H9 (cell line): ENCODE measurements around the gene TANGO6. TPM values are rescaled to one million over a fixed set of nuclear protein-coding genes. Genes with fewer than 3 reads are reported as not detected.

Experiments used
- DNase-seq: peaks from one replicate; pipeline ENCODE4 v3.0.0-alpha.2; 2017
- H2AFZ ChIP-seq: one replicate; pipeline ENCODE4 v1.6.1; 2013; ENCODE audit warnings: mild to moderate bottlenecking, low read length, control low read depth, moderate library complexity
- H2AK5ac ChIP-seq: 2 replicates; pipeline ENCODE4 v1.6.1; 2013; ENCODE audit warnings: low read length, control low read depth, mixed read lengths; ENCODE audit not compliant: insufficient read length
- H2BK120ac ChIP-seq: one replicate; pipeline ENCODE4 v1.6.1; 2013; ENCODE audit warnings: low read depth, mild to moderate bottlenecking, low read length, control low read depth, inconsistent platforms; ENCODE audit not compliant: poor library complexity, severe bottlenecking
- H2BK12ac ChIP-seq: 2 replicates; pipeline ENCODE4 v1.6.1; 2013; ENCODE audit warnings: low read length, control low read depth, mixed read lengths, low read depth; ENCODE audit not compliant: insufficient read length
- H2BK15ac ChIP-seq: 2 replicates; pipeline ENCODE4 v1.6.1; 2013; ENCODE audit warnings: low read depth, low read length, control low read depth
- H2BK20ac ChIP-seq: one replicate; pipeline ENCODE4 v1.6.1; 2013; ENCODE audit warnings: low read depth, mild to moderate bottlenecking, low read length, control low read depth, inconsistent platforms; ENCODE audit not compliant: poor library complexity, severe bottlenecking
- H2BK5ac ChIP-seq: 2 replicates; pipeline ENCODE4 v1.6.1; 2013; ENCODE audit warnings: low read length, control low read depth, mixed read lengths; ENCODE audit not compliant: insufficient read length
- H3K14ac ChIP-seq: 2 replicates; pipeline ENCODE4 v1.6.1; 2013; ENCODE audit warnings: low read length, control low read depth; ENCODE audit not compliant: insufficient read depth
- H3K18ac ChIP-seq: 2 replicates; pipeline ENCODE4 v1.6.1; 2013; ENCODE audit warnings: low read depth, mild to moderate bottlenecking, mixed read lengths, low read length, control low read depth; ENCODE audit not compliant: insufficient read length
- H3K23ac ChIP-seq: 2 replicates; pipeline ENCODE4 v1.6.1; 2013; ENCODE audit warnings: low read length, control low read depth, mixed read lengths, low read depth; ENCODE audit not compliant: insufficient read length
- H3K23me2 ChIP-seq: 2 replicates; pipeline ENCODE4 v1.6.1; 2013; ENCODE audit warnings: low read depth, mild to moderate bottlenecking, mixed read lengths, low read length, control low read depth; ENCODE audit not compliant: insufficient read length, poor library complexity, severe bottlenecking
- H3K27ac ChIP-seq: 2 replicates; pipeline ENCODE4 v1.5.1; 2013; ENCODE audit warnings: low read length, control low read depth, mixed read lengths, low read depth; ENCODE audit not compliant: insufficient read length
- H3K27me3 ChIP-seq: 2 replicates; pipeline ENCODE4 v1.6.1; 2013; ENCODE audit warnings: low read length, control low read depth, inconsistent platforms; ENCODE audit not compliant: insufficient read depth
- H3K4ac ChIP-seq: 2 replicates; pipeline ENCODE4 v1.6.1; 2013; ENCODE audit warnings: low read depth, mild to moderate bottlenecking, control low read depth, inconsistent platforms, low read length, moderate library complexity
- H3K4me1 ChIP-seq: 2 replicates; pipeline ENCODE4 v1.6.1; 2013; ENCODE audit warnings: low read length, control low read depth, inconsistent platforms; ENCODE audit not compliant: insufficient read depth
- H3K4me2 ChIP-seq: 2 replicates; pipeline ENCODE4 v1.6.1; 2013; ENCODE audit warnings: low read length, control low read depth, mixed read lengths; ENCODE audit not compliant: insufficient read length, insufficient read depth
- H3K56ac ChIP-seq: 2 replicates; pipeline ENCODE4 v1.6.1; 2013; ENCODE audit warnings: low read depth, mild to moderate bottlenecking, mixed read lengths, low read length, control low read depth; ENCODE audit not compliant: insufficient read length
- H3K79me1 ChIP-seq: 2 replicates; pipeline ENCODE4 v1.6.1; 2013; ENCODE audit warnings: low read depth, mild to moderate bottlenecking, moderate library complexity, low read length, control low read depth, inconsistent platforms; ENCODE audit not compliant: insufficient read depth, poor library complexity, severe bottlenecking
- H3K79me2 ChIP-seq: 2 replicates; pipeline ENCODE4 v1.6.1; 2013; ENCODE audit warnings: low read length, control low read depth, inconsistent platforms; ENCODE audit not compliant: insufficient read depth
- H3K9ac ChIP-seq: 2 replicates; pipeline ENCODE4 v1.6.1; 2013; ENCODE audit warnings: low read length, control low read depth, mixed read lengths; ENCODE audit not compliant: insufficient read length; ENCODE audit errors: extremely low read depth
- H3K9me3 ChIP-seq: one replicate; pipeline ENCODE4 v1.6.1; 2013; ENCODE audit warnings: low read depth, low read length, inconsistent platforms; ENCODE audit not compliant: control insufficient read depth
- H3T11ph ChIP-seq: one replicate; pipeline ENCODE4 v1.6.1; 2013; ENCODE audit warnings: mild to moderate bottlenecking, low read length, control low read depth, inconsistent platforms
- H4K20me1 ChIP-seq: one replicate; pipeline ENCODE4 v1.6.1; 2013; ENCODE audit not compliant: control insufficient read depth, insufficient read length, insufficient read depth
- H4K5ac ChIP-seq: 2 replicates; pipeline ENCODE4 v1.6.1; 2013; ENCODE audit warnings: low read depth, mild to moderate bottlenecking, mixed read lengths, low read length, control low read depth; ENCODE audit not compliant: insufficient read length
- H4K8ac ChIP-seq: replicated peaks from 2 replicates; pipeline ENCODE4 v1.6.1; 2013; ENCODE audit warnings: low read length, control low read depth, mixed read lengths, low read depth; ENCODE audit not compliant: insufficient read length
- H4K91ac ChIP-seq: 2 replicates; pipeline ENCODE4 v1.6.1; 2013; ENCODE audit warnings: low read depth, mild to moderate bottlenecking, moderate library complexity, mixed read lengths, low read length, control low read depth; ENCODE audit not compliant: insufficient read length
- H3K27ac Mint-ChIP-seq, 3 experiments: 2 replicates in 2 of 3; 3 replicates in 1 of 3; pipeline ENCODE4 v1.8.0; 2020 to 2021; ENCODE audit warnings: mixed read lengths in 3 of 3, mild to moderate bottlenecking in 1 of 3, moderate library complexity in 1 of 3
- H3K27me3 Mint-ChIP-seq: 2 replicates; pipeline ENCODE4 v1.8.0; 2021; ENCODE audit warnings: low read depth, mild to moderate bottlenecking, moderate library complexity, mixed read lengths
- H3K36me3 Mint-ChIP-seq, 3 experiments: 2 replicates in 2 of 3; 3 replicates in 1 of 3; pipeline ENCODE4 v1.8.0; 2020 to 2021; ENCODE audit warnings: low read depth in 3 of 3, mixed read lengths in 3 of 3; ENCODE audit not compliant: insufficient read depth in 1 of 3
- H3K4me1 Mint-ChIP-seq, 2 experiments: 2 replicates each; pipeline ENCODE4 v1.8.0; 2020; ENCODE audit warnings: mixed read lengths in 2 of 2
- H3K4me3 Mint-ChIP-seq, 2 experiments: 2 replicates in 1 of 2; 3 replicates in 1 of 2; pipeline ENCODE4 v1.8.0; 2020 to 2021; ENCODE audit warnings: mild to moderate bottlenecking in 2 of 2, mixed read lengths in 2 of 2, moderate library complexity in 1 of 2
- H3K9me3 Mint-ChIP-seq, 2 experiments: 2 replicates in 1 of 2; 3 replicates in 1 of 2; pipeline ENCODE4 v1.8.0; 2020; ENCODE audit warnings: mild to moderate bottlenecking in 2 of 2, mixed read lengths in 2 of 2, moderate library complexity in 1 of 2
- CTCF ChIP-seq: fragments of 200-600 bp; sonication (generic); conservative IDR thresholded peaks from 3 replicates; pipeline ENCODE4 v1.8.0; 2021; ENCODE audit warnings: antibody characterized with exemption, mild to moderate bottlenecking
- WGBS: extraction: QIAGEN DNeasy Blood & Tissue Kit; methylation state at CpG from one replicate; pipeline ENCODE4 v1.1.7; 2013; ENCODE audit warnings: missing lambda C conversion rate, low lambda C conversion rate, mixed read lengths; ENCODE audit not compliant: insufficient read length; ENCODE audit errors: extremely low coverage; 5-methylcytosine and 5-hydroxymethylcytosine counted together
- total RNA-seq: library from RNA; stranded (reverse); gene quantifications from 2 replicates; pipeline ENCODE4 v1.2.1, GENCODE V29; 2021

Gene TANGO6
- total RNA-seq, 1 experiment from 2014 or later, result 12.0 TPM

GRCh38 chr16:68866933-68867332, 23.6 kb downstream of the TANGO6 start:
- H4K5ac ChIP-seq, result no peak overlapping the region
- no peak overlapping the region; a peak in 1 of 7 replicates for H3K27ac Mint-ChIP-seq
- no peak overlapping the region for H2BK120ac ChIP-seq
- peaks cover 12 to 16% of the 10 kb centered on the region in 2 experiments for H3K4me1 Mint-ChIP-seq
- no peaks in the 10 kb centered on the region for H3K79me1 ChIP-seq
- H4K8ac ChIP-seq, result no peak overlapping the region
- peaks cover 0 to 21% (median 5%) of the 10 kb centered on the region in 3 experiments; a peak in 3 of 7 replicates for H3K36me3 Mint-ChIP-seq
- no peak overlapping the region for H3K18ac ChIP-seq
- H2BK15ac ChIP-seq, result no peak overlapping the region
- no peak overlapping the region for H3K9ac ChIP-seq
- no peaks in the 10 kb centered on the region; the same call in 1 of the 2 replicates for H3K4me1 ChIP-seq
- no peaks in the 10 kb centered on the region for H3K27me3 ChIP-seq
- no peak overlapping the region for H3K23ac ChIP-seq
- WGBS, result no CpG with 5 or more reads among the region's 6 CpGs
- H2BK5ac ChIP-seq, result no peak overlapping the region
- no peak for TF ChIP-seq CTCF
- H4K20me1 ChIP-seq, result no peaks in the 10 kb centered on the region
- H3K79me2 ChIP-seq, result no peaks in the 10 kb centered on the region
- H3K23me2 ChIP-seq, result no peaks in the 10 kb centered on the region
- no peak overlapping the region for H2AFZ ChIP-seq
- no peaks in the 10 kb centered on the region for H3K9me3 Mint-ChIP-seq
- no peaks in the 10 kb centered on the region for H3K27me3 Mint-ChIP-seq
- no peak for DNase-seq
- H2BK12ac ChIP-seq, result no peak overlapping the region
- no peak overlapping the region for H3T11ph ChIP-seq
- no peak overlapping the region for H3K4me2 ChIP-seq
- no peak overlapping the region for H4K91ac ChIP-seq
- no peak overlapping the region for H3K14ac ChIP-seq
- no peak overlapping the region for H3K4me3 Mint-ChIP-seq
- no peak overlapping the region for H3K27ac ChIP-seq
- H2AK5ac ChIP-seq, result no peak overlapping the region
- no peaks in the 10 kb centered on the region for H3K9me3 ChIP-seq
- no peak overlapping the region for H3K56ac ChIP-seq
- H3K4ac ChIP-seq, result no peak overlapping the region
- no peak overlapping the region for H2BK20ac ChIP-seq
